Measurements from ENCODE around the gene PIP4K2C. TPM values are rescaled to one million over a fixed set of nuclear protein-coding genes. Genes with fewer than 3 reads are reported as not detected.

PIP4K2C gene
- total RNA-seq, 1 donor from 2014 or later = 28.6 TPM

DNA sequence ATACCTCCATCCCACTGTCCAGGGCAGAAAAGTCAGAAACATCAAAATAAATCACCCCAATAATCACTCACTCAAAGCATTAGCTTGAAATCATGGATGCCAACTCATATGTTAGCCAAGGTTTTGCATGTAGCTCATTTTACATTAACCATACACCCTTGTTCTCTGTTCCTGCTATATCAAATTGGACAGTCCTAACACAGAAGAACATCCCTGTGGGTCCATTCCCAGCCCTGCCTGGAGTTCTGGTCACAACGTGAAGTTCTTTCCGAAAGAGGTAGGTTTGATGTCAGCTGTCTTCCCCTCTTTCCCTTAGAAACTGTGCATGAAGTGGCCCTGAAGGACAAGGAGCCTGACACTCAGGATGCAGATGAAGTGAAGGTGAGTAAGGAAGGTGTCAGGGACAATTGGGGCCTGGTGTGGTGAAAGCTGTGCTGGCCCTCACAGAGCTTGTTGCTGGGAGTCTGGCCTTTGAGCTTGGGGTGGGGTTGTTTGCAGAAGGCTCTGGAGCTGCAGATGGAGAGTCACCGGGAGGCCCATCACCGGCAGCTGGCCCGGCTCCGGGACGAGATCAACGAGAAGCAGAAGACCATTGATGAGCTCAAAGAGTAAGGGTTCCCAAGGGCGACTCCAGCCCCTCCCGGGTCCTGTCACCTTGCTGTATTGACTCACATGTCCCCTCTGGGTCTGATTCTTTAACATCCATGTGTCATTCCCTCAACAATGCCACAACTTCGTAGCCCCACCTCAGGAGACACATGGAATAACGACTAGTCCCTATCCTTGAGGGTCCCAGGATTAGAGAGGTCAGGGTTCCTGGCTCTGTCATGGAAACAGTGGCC lies 15.0 kb upstream of the PIP4K2C start:
- Histone ChIP-seq H3K4me3 (no peak overlapping the region), H3K36me3 (no peaks in the 10 kb centered on the region), H3K27me3 (ENCODE audit: low read depth) (no peaks in the 10 kb centered on the region), H3K27ac (no peak overlapping the region), H3K9me3 (no peaks in the 10 kb centered on the region), H3K4me1 (no peaks in the 10 kb centered on the region)
- TF ChIP-seq CTCF (IDR thresholded peaks at IDR 0.05) = no peak
- ATAC-seq = no peak
- no peak for DNase-seq
- intact Hi-C loops (cut with DNase I) = no loop called here

GRCh38 chr12:57576613-57577160 lies 14.3 kb upstream of the PIP4K2C start:
- no peak for ATAC-seq
- H3K36me3 ChIP-seq = no peaks in the 10 kb centered on the region

GRCh38 chr12:57577981-57578758 lies 12.8 kb upstream of the PIP4K2C start:
- Histone ChIP-seq H3K4me3 (no peak overlapping the region), H3K27ac (no peak overlapping the region), H3K9me3 (no peaks in the 10 kb centered on the region), H3K27me3 (ENCODE audit: low read depth) (no peaks in the 10 kb centered on the region), H3K4me1 (no peaks in the 10 kb centered on the region), H3K36me3 (no peaks in the 10 kb centered on the region)
- intact Hi-C loops (cut with DNase I) = no loop called here
- TF ChIP-seq CTCF (IDR thresholded peaks at IDR 0.05) = no peak
- ATAC-seq = no peak
- no peak for DNase-seq

More at GRCh38 chr12:57576613-57577160, 14.3 kb upstream of the PIP4K2C start:
- intact Hi-C loops (cut with DNase I) = no loop called here
- no peak for TF ChIP-seq CTCF (IDR thresholded peaks at IDR 0.05)
- H3K27me3 ChIP-seq (ENCODE audit: low read depth) = no peaks in the 10 kb centered on the region
- no peaks in the 10 kb centered on the region for H3K9me3 ChIP-seq
- H3K4me1 ChIP-seq = no peaks in the 10 kb centered on the region
- no peak for DNase-seq
- H3K4me3 ChIP-seq = no peak overlapping the region
- no peak overlapping the region for H3K27ac ChIP-seq

GRCh38 chr12:57579011-57579410 lies 12.0 kb upstream of the PIP4K2C start:
- Histone ChIP-seq H3K27me3 (ENCODE audit: low read depth) (no peaks in the 10 kb centered on the region), H3K9me3 (no peaks in the 10 kb centered on the region), H3K4me3 (no peak overlapping the region), H3K4me1 (no peaks in the 10 kb centered on the region), H3K27ac (no peak overlapping the region), H3K36me3 (no peaks in the 10 kb centered on the region)
- ATAC-seq = no peak
- TF ChIP-seq CTCF (IDR thresholded peaks at IDR 0.05) = no peak
- intact Hi-C loops (cut with DNase I) = no loop called here
- DNase-seq = no peak

DNA sequence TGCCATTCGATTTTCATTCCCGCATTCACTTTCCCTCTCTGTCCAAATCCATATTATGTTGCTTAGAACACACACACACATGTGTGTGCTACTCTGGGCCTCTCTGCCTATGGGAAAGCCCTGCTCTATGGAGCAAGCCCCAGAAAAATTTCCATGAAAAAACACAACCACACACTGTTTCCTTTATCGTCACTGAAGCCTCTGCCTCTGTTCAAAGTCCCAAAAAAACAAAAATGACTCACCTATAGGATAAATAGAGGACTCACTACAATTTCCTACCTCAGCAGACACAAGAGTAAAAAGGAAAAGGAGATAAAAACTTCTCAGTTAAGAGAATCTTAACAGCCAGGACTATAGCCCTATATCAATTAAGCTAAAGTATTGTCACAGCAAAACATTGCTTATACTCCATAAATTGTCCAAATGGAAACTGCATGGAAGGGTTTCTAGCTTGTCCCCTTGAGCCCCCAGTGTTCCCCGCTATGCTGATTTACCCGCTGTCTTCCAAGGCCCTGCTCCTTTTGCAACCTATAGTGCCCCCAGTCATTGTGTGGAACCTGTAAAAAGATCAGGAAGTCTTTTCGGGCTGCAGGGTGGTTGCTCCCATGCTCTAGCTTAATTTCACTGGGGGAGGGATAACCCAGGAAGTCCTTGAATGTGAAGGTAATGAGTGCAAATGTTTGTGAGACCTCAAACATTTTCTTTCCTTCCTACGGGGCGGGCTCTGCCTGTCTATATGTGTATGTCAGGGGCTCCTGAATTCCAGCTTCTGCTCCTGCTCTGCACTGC lies 11.1 kb upstream of the PIP4K2C start:
- no peak overlapping the region for H3K4me3 ChIP-seq

More for the DNA sequence above, 11.1 kb upstream of the PIP4K2C start:
- no peaks in the 10 kb centered on the region for H3K27me3 ChIP-seq (ENCODE audit: low read depth)
- H3K27ac ChIP-seq = no peak overlapping the region
- no peak for DNase-seq
- no peak for TF ChIP-seq CTCF (IDR thresholded peaks at IDR 0.05)
- H3K9me3 ChIP-seq = no peaks in the 10 kb centered on the region
- no peaks in the 10 kb centered on the region for H3K36me3 ChIP-seq
- intact Hi-C loops (cut with DNase I) = loop anchor here (10.0 kb wide), 1 partner anchor 55 kb away; the partner anchor contains the start of gene B4GALNT1
- no peak for ATAC-seq
- no peaks in the 10 kb centered on the region for H3K4me1 ChIP-seq

Data from lower lobe of right lung (tissue), 2 donors.